Prostate gland (tissue), 2 donors: ENCODE results near the gene GTSE1.

Source experiments
- POLR2A ChIP-seq: fragments of 450-650 bp; IDR thresholded peaks from one replicate; pipeline ENCODE4 v1.6.1; 2016; ENCODE audit warnings: antibody characterized with exemption, mild to moderate bottlenecking
- POLR2AphosphoS5 ChIP-seq: sonication (generic); formaldehyde crosslinking; IDR thresholded peaks from one replicate; pipeline ENCODE4 v1.6.1; 2017; ENCODE audit warnings: antibody characterized with exemption
- TF ChIP-seq, protein P1 (sequence below), 4 experiments: fragments of 200-600 bp in 2 of 4; fragments of 450-650 bp in 2 of 4; sonication (generic) in 2 of 4; IDR thresholded peaks; 1 replicate in 3 of 4; 2 replicates in 1 of 4; pipeline ENCODE4 v1.5.1; 2016 to 2019; ENCODE audit warnings: antibody characterized with exemption in 4 of 4, mild to moderate bottlenecking in 2 of 4, moderate library complexity in 2 of 4

DNA sequence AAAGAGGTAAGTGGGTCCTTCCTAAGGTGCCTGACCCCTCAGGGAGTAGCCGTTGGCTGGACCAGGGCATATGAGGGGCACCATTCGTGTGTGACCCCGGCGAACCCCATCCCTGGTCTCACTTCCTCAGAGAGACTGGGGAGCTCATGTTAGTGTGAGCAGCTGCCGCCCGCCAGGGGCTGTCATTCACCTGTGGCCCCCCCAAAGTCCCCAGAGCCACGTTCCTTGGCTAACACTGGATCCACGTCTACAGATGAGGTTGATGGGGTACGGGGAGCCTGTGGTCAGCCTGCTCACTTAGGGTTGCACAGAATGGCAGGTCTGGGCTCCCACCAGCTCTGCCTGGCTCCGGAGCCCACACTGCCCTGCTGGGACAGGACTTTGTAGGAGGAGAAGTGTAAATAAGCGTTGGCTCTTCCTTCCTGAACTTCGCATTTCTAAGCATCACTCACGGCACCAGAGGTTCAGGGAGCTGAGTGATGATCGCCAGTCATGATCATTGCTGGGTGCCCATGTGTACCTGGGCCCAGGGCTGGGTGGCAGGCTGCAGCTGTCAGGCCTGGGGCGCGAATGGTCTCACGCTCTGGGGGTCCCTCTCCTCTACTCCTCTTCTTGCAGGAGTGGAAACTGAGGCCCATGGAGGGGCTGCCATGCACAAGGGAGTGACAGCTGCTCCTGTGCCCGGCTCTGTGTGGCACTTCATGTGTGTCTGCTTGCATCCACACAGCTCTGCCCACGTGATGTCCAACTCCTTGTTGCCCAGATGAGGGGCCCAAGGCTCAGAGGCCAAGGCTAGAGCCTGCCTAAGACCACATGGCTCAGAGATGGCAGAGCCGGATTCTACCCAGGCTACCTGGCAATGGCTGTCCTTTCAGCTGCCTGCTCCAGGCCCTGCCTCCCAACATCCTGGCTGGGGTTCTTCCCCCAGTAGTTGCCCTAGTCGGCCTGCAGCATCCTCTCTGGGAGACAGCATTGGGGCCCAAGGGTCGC lies 17.7 kb upstream of the GTSE1 start:
- TF ChIP-seq, protein P1, sequence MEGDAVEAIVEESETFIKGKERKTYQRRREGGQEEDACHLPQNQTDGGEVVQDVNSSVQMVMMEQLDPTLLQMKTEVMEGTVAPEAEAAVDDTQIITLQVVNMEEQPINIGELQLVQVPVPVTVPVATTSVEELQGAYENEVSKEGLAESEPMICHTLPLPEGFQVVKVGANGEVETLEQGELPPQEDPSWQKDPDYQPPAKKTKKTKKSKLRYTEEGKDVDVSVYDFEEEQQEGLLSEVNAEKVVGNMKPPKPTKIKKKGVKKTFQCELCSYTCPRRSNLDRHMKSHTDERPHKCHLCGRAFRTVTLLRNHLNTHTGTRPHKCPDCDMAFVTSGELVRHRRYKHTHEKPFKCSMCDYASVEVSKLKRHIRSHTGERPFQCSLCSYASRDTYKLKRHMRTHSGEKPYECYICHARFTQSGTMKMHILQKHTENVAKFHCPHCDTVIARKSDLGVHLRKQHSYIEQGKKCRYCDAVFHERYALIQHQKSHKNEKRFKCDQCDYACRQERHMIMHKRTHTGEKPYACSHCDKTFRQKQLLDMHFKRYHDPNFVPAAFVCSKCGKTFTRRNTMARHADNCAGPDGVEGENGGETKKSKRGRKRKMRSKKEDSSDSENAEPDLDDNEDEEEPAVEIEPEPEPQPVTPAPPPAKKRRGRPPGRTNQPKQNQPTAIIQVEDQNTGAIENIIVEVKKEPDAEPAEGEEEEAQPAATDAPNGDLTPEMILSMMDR (IDR thresholded peaks at IDR 0.05): no peak
- TF ChIP-seq POLR2AphosphoS5 (no peak), POLR2A (no peak)
